Measurements from ENCODE around the gene HSD17B3.

GRCh38 chr9:96246267-96246671 is 55.7 kb downstream of the HSD17B3 start:
- TF ChIP-seq POLR2AphosphoS5 (IDR thresholded peaks at IDR 0.05), result no peak
- no peak for TF ChIP-seq POLR2A (IDR thresholded peaks at IDR 0.05)
- TF ChIP-seq CTCF (IDR thresholded peaks at IDR 0.05), result no peak
- TF ChIP-seq EP300 (IDR thresholded peaks at IDR 0.05), result no peak

Data from sigmoid colon (tissue), 4 donors.